Ovary (tissue), 3 donors: ENCODE results near the gene TRMT61A.

ENCODE experiments used
- CTCF ChIP-seq, 3 donors: fragments of 450-650 bp in 2 of 3; fragments of 200-600 bp in 1 of 3; IDR thresholded peaks; one replicate each; pipeline versions ENCODE4 v1.5.1 to v1.8.0; 2016 to 2022; ENCODE audit warnings: antibody characterized with exemption in 3 of 3, mild to moderate bottlenecking in 1 of 3
- POLR2A ChIP-seq: fragments of 450-650 bp; IDR thresholded peaks from one replicate; pipeline ENCODE4 v1.6.1; 2017; ENCODE audit warnings: antibody characterized with exemption, mild to moderate bottlenecking, moderate library complexity
- donor health status: DM: no; HTN: no; CAD: no.

GRCh38 chr14:103526247-103526913 lies 2.6 kb upstream of the TRMT61A start:
- TF ChIP-seq CTCF (IDR thresholded peaks at IDR 0.05): no peak
- no peak for TF ChIP-seq POLR2A
